Renal pelvis (tissue), 4 donors: ENCODE data around the gene AADACL4. TPM values are rescaled to one million over a fixed set of nuclear protein-coding genes. Genes with fewer than 3 reads are reported as not detected.
"Not testable (repeated sequence)": the region's sequence is repeated elsewhere in the genome, so short reads cannot be mapped to it uniquely, and the experiment has no call there.

ENCODE experiments used
- DNase-seq: peaks from one replicate; pipeline ENCODE4 v3.0.0-alpha.2; 2013
- polyA plus RNA-seq, 3 donors: library from polyadenylated mRNA; unstranded; fragments of 120-200 nt; gene quantifications; one replicate each; pipeline ENCODE4 v1.2.1, GENCODE V29; 2013; ENCODE audit not compliant: insufficient read length in 3 of 3

The AADACL4 gene
- polyA plus RNA-seq, 3 donors = 1.2 to 2.7 (median 2.5) TPM

GRCh38 chr1:12709696-12710095, 65.8 kb downstream of the AADACL4 start:
- no peak for DNase-seq

- DNase-seq = no peak
These were observed 67.7 kb downstream of the AADACL4 start for GRCh38 chr1:12711536-12711935.

GRCh38 chr1:12712076-12712475, 68.2 kb downstream of the AADACL4 start:
- no peak for DNase-seq

DNA sequence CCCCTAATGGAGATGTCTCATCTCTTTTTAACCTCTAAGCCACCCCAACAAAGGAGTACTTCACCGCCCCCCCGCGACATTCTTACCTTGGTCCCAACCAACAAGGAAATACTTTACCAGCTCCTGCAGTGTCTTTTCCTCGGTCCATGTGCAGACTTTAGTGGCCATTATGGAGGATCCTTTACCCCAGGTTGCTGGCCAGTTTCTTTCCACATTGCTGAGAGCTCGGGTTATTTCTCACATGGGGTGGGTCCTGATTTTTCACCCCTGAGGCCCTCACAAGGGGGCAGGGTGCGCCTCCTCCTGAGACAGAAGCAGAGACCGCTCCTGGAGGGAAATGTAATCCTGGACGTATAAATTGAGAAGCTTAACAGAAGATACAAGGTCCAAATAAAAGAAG, 69.0 kb downstream of the AADACL4 start:
- DNase-seq = no peak

GRCh38 chr1:12713651-12714050, 69.8 kb downstream of the AADACL4 start:
- not testable (repeated sequence) for DNase-seq

DNA sequence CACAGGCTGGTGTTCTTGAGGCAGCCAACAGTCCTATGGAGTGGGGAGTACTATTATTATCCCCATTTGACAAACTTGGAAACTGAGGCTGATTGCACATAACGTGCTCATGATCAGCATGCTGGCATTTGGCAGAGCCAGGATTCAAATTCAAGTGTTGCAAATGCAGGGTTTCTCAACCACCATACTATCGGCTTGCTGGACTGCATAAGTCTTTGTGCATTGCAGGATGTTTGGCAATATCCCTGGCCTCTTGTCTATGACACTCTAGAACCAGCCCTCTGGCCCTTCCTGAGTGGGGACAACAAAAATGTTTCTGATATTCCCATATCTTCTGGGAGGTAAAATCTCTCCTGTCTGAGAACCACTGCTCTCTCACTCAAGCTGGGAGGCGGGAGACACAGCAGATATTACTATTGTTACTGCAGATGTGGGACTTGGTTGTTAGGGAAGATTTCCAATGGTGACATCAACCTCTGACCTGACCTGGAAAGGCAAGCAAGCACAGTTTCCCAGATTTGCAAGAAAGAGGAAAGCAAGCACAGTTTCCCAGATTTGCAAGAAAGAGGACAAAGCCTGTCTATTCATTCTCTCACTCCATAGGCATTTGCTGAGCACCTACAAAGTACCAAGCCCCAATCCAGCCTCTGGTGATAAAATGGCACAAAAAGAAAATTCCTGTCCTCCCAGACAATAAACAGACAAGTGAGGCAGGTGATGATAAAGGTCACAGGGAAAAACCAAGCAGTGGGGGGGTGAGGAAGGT, 71.0 kb downstream of the AADACL4 start:
- no peak for DNase-seq

DNA sequence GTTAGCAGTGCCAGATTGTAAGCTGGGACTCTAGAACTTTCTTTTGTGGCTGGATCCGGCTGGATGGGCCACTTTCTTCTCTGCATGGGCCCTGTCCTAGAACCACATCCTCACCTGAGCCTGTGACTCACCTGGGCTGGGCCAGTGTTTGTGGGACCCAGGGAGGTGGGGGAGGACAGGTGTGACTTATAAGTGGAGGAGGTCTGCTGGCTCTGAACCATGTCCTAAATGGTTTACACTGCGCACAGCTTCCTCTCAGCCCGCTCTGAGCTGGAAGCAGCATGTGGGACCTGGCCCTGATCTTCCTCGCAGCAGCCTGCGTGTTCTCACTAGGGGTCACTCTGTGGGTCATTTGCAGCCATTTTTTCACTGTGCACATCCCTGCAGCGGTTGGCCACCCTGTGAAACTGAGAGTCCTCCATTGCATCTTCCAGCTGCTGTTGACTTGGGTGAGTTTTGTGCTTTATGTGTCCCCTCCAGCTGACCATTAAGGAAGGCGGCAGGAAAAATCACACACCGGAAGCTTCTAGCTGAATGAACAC, 72.1 kb downstream of the AADACL4 start, which contains the start of gene AADACL3:
AADACL3 (plus strand) TSS at position 215 of the 542 bp plus-strand sequence; CDS start at position 282, 67 bp downstream.
- no peak for DNase-seq

Other genes starting within 250 kb of the AADACL4 start
- gene DHRS3, start 25.9 kb upstream of the AADACL4 start, polyA plus RNA-seq = 10 to 100 TPM; 76.4 to 86.9 (median 82.7) TPM
- not detected for gene AADACL3, start 72.0 kb downstream of the AADACL4 start, polyA plus RNA-seq
- gene CFAP107, start 102.1 kb downstream of the AADACL4 start, polyA plus RNA-seq = 1 to 10 TPM in 2 of 3 donors, under 1 TPM in 1; 1.00 to 1.3 (median 1.2) TPM
- not detected for gene PRAMEF12, start 129.7 kb downstream of the AADACL4 start, polyA plus RNA-seq
- gene PRAMEF1, start 147.3 kb downstream of the AADACL4 start, polyA plus RNA-seq = not detected
- not detected for gene PRAMEF11, start 187.3 kb downstream of the AADACL4 start, polyA plus RNA-seq
- under 1 TPM in 2 of 3 donors, not detected in 1; 0.17 to 0.38 TPM for gene HNRNPCL1, start 204.6 kb downstream of the AADACL4 start, polyA plus RNA-seq
- not detected for gene PRAMEF2, start 213.0 kb downstream of the AADACL4 start, polyA plus RNA-seq
- not detected for gene PRAMEF4, start 242.1 kb downstream of the AADACL4 start, polyA plus RNA-seq